Measurements from ENCODE around the gene VWA3A. TPM values are rescaled to one million over a fixed set of nuclear protein-coding genes. Genes with fewer than 3 reads are reported as not detected.

The VWA3A gene
- total RNA-seq, 2 experiments from 2014 or later = 0.18 TPM; not detected in 1

DNA sequence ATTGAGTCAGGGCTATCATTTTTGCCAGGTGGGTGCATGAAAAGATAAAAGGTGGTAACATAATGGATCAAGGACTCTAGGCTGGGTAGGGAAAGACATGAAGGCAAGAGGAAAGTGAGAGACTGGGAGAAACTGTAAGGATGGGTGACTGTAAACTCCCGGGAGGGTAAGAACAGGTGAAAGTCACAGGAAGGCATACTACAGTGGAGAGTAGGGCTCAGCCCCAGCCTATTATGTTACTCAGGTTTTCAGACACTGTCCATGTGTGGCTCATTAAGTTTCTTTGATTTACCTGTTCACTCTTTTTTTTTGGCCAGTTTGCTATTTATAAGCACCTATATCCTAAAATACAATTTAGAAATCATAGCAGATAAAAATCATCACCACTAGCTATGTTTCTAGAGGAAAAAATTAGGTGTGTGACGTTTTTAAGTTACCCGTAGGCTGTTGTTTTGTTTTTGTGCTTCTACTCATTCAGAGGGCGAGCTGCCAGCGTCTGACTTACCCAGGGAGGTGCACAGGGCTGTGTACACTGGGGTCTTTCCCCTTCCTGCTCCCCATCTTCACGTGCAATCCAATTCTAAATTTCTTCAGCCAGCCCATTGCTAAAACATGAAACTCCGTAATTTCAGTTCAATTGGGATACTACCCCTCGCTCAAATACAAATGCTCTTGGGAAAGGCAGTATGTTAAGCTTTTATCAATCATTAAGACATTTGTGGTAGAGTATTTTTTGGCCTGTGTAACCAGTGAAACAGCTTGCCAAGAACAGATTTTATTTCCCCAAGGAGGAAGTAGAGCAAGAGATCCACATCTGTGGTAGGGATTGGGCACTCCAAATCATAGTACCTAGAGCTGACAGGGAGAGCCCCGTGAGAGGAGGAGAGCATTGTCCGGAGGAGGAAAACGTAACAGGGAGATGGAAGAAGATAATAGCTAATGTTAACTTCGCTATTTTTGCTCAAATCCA lies 21.7 kb upstream of the VWA3A start:
- Mint-ChIP-seq H3K36me3 (ENCODE audit: low read depth) (peaks cover 11% of the 10 kb centered on the region), H3K27me3 (ENCODE audit: low read depth) (no peaks in the 10 kb centered on the region), H3K4me1 (ENCODE audit: low read depth) (no peaks in the 10 kb centered on the region), H3K27ac (no peak overlapping the region), H3K9me3 (ENCODE audit: insufficient read depth) (peaks cover 5% of the 10 kb centered on the region), H3K4me3 (no peak overlapping the region)
- CTCF ChIA-PET = interaction anchor here (1.1 to 1.8 kb wide), 5 partner anchors 9 to 118 kb away, joined by 3 to 6 read pairs (median 4); no protein-coding TSS in a partner anchor
- DNase-seq (no peak), ATAC-seq (no peak)
- POLR2A ChIA-PET = interaction anchor here (0.6 kb wide), 1 partner anchor 304 kb away, joined by 3 read pairs; no protein-coding TSS in a partner anchor

GRCh38 chr16:22071331-22071910 lies 20.9 kb upstream of the VWA3A start:
- CTCF ChIA-PET = interaction anchor here (0.6 to 1.8 kb wide), 11 partner anchors 10 to 118 kb away, joined by 3 to 8 read pairs (median 3); no protein-coding TSS in a partner anchor

DNA sequence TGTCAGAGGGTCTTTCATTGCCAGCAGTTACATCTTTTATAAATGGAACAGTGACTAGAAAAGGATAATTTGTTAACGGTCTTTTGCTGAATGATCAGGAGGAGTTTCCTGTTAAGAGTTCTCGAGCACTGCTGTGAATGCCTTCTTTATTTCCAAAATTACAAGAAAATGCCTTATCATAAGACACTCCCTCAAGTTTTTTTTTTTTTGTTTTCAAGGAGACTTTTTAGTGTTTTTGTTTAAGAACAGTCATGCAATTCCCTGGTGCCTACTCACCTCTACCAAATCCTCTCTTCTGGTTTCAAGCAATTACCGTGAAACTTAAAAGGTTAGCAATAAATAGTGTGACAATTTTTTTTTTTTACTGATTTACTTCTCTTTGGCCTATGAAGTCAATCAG lies 19.0 kb upstream of the VWA3A start:
- ChIA-PET POLR2A (no interaction called here), CTCF (interaction anchor here (1.1 to 1.4 kb wide), 2 partner anchors 9 to 73 kb away, joined by 3 to 4 read pairs; partner anchors contain the start of gene PDZD9)
- Mint-ChIP-seq H3K27me3 (ENCODE audit: low read depth) (no peaks in the 10 kb centered on the region), H3K9me3 (ENCODE audit: insufficient read depth) (no peaks in the 10 kb centered on the region), H3K4me3 (no peak overlapping the region), H3K27ac (no peak overlapping the region), H3K4me1 (ENCODE audit: low read depth) (no peaks in the 10 kb centered on the region), H3K36me3 (ENCODE audit: low read depth) (no peaks in the 10 kb centered on the region)
- DNase-seq (no peak), ATAC-seq (no peak)

More at GRCh38 chr16:22071331-22071910, 20.9 kb upstream of the VWA3A start:
- Mint-ChIP-seq H3K9me3 (ENCODE audit: insufficient read depth) (peaks cover 5% of the 10 kb centered on the region), H3K36me3 (ENCODE audit: low read depth) (peaks cover 7% of the 10 kb centered on the region), H3K4me1 (ENCODE audit: low read depth) (no peaks in the 10 kb centered on the region), H3K4me3 (no peak overlapping the region), H3K27ac (no peak overlapping the region), H3K27me3 (ENCODE audit: low read depth) (no peaks in the 10 kb centered on the region)
- ATAC-seq (no peak), DNase-seq (no peak)
- POLR2A ChIA-PET = interaction anchor here (0.6 kb wide), 1 partner anchor 304 kb away, joined by 3 read pairs; no protein-coding TSS in a partner anchor

GRCh38 chr16:22075043-22075757 lies 17.1 kb upstream of the VWA3A start:
- no peak overlapping the region for H3K27ac Mint-ChIP-seq
- CTCF ChIA-PET = interaction anchor here (0.8 to 5.7 kb wide), 4 partner anchors 9 to 76 kb away, joined by 3 to 246 read pairs (median 94); partner anchors contain the start of genes MOSMO and PDZD9
- H3K4me3 Mint-ChIP-seq = no peak overlapping the region
- POLR2A ChIA-PET = no interaction called here
- DNase-seq (no peak), ATAC-seq (no peak)
- no peaks in the 10 kb centered on the region for H3K36me3 Mint-ChIP-seq (ENCODE audit: low read depth)
- H3K9me3 Mint-ChIP-seq (ENCODE audit: insufficient read depth) = no peaks in the 10 kb centered on the region
- no peaks in the 10 kb centered on the region for H3K4me1 Mint-ChIP-seq (ENCODE audit: low read depth)
- no peaks in the 10 kb centered on the region for H3K27me3 Mint-ChIP-seq (ENCODE audit: low read depth)

DNA sequence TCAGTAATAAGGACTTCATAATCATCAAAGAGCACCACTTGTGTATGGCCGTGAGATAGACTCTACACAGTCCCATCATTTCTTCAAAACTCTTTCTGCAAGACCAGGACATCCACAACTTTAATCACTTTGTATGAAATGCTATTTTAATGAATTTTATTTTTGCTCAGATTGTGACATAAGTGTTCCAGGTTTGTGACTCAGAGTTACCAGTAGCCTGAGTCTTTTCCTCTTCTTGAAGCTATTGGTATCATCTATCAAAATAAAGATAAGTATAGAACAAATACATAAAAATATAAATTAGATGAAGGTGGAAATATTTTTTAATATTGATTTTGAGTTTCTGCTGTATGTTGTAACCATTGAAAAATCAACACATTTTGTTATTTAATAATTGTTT lies 16.6 kb upstream of the VWA3A start:
- Mint-ChIP-seq H3K27ac (no peak overlapping the region), H3K27me3 (ENCODE audit: low read depth) (no peaks in the 10 kb centered on the region), H3K36me3 (ENCODE audit: low read depth) (no peaks in the 10 kb centered on the region), H3K4me3 (no peak overlapping the region), H3K4me1 (ENCODE audit: low read depth) (no peaks in the 10 kb centered on the region), H3K9me3 (ENCODE audit: insufficient read depth) (no peaks in the 10 kb centered on the region)
- DNase-seq (no peak), ATAC-seq (no peak)
- POLR2A ChIA-PET = no interaction called here
- CTCF ChIA-PET = interaction anchor here (0.8 to 5.7 kb wide), 7 partner anchors 10 to 112 kb away, joined by 3 to 246 read pairs (median 49); partner anchors contain the start of genes MOSMO and PDZD9

GRCh38 chr16:22077700-22078313 lies 14.5 kb upstream of the VWA3A start:
- ATAC-seq = peak; percentile 64
- H3K27me3 Mint-ChIP-seq (ENCODE audit: low read depth) = no peaks in the 10 kb centered on the region
- H3K27ac Mint-ChIP-seq = no peak overlapping the region
- DNase-seq = peak; percentile 82
- no peaks in the 10 kb centered on the region for H3K36me3 Mint-ChIP-seq (ENCODE audit: low read depth)
- ChIA-PET POLR2A (interaction anchor here (0.8 to 2.5 kb wide), 3 partner anchors 68 to 111 kb away, joined by 3 to 13 read pairs (median 6); no protein-coding TSS in a partner anchor), CTCF (interaction anchor here (0.6 to 5.7 kb wide), 62 partner anchors 8 to 257 kb away, joined by 3 to 246 read pairs (median 6); partner anchors contain the start of genes MOSMO, PDZD9, UQCRC2 and VWA3A)
- H3K4me1 Mint-ChIP-seq (ENCODE audit: low read depth) = no peaks in the 10 kb centered on the region
- no peaks in the 10 kb centered on the region for H3K9me3 Mint-ChIP-seq (ENCODE audit: insufficient read depth)
- no peak overlapping the region for H3K4me3 Mint-ChIP-seq

DNA sequence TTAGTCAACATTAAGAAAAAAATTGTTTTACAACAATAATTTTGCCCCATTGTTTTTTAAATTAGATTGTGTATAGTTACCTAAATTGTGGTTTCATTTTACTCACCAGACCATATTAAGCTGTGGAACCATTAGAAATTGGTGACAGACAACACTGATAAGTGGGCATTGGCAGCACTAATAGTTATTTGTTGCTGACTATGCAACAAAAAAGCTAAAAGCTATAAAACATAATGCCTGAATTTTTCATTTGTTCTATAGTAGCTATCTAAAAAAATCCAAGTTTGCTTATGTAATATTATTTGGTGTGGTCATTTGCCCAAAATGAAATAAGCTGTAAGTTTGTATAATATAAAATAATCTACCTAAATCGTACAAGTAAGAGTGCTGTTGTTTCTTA lies 13.7 kb upstream of the VWA3A start:
- CTCF ChIA-PET = interaction anchor here (0.9 to 5.7 kb wide), 38 partner anchors 9 to 209 kb away, joined by 3 to 246 read pairs (median 10); partner anchors contain the start of genes MOSMO, PDZD9, UQCRC2 and VWA3A
- no peaks in the 10 kb centered on the region for H3K27me3 Mint-ChIP-seq (ENCODE audit: low read depth)
- ATAC-seq = no peak
- POLR2A ChIA-PET = interaction anchor here (2.5 kb wide), 1 partner anchor 110 kb away, joined by 13 read pairs; no protein-coding TSS in a partner anchor
- no peak overlapping the region for H3K4me3 Mint-ChIP-seq
- no peak overlapping the region for H3K27ac Mint-ChIP-seq
- no peak for DNase-seq
- no peaks in the 10 kb centered on the region for H3K36me3 Mint-ChIP-seq (ENCODE audit: low read depth)
- no peaks in the 10 kb centered on the region for H3K4me1 Mint-ChIP-seq (ENCODE audit: low read depth)
- no peaks in the 10 kb centered on the region for H3K9me3 Mint-ChIP-seq (ENCODE audit: insufficient read depth)

DNA sequence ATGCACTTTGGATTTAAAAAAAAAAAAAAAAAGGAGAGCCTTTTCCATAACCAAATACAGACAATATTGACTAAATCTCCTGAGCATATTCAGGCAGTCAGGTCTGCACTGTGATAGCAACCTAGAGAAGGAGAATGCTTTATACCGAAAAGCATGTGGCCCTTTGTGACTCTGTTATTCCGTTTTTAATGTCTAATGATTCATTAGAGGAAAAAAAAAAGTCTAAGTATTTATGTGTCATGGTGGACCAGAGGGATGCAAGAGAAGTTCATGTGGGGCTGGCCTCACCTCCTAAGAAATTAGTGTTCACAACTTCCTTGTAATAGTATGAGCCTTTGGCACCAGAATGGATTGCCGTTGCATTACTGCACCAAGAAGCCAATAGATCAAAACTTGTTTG lies 11.3 kb upstream of the VWA3A start:
- ATAC-seq = no peak
- Mint-ChIP-seq H3K4me1 (ENCODE audit: low read depth) (no peaks in the 10 kb centered on the region), H3K27ac (no peak overlapping the region), H3K27me3 (ENCODE audit: low read depth) (no peaks in the 10 kb centered on the region), H3K9me3 (ENCODE audit: insufficient read depth) (no peaks in the 10 kb centered on the region), H3K36me3 (ENCODE audit: low read depth) (peaks cover 2% of the 10 kb centered on the region), H3K4me3 (no peak overlapping the region)
- POLR2A ChIA-PET = no interaction called here
- no peak for DNase-seq
- CTCF ChIA-PET = interaction anchor here (1.8 to 2.5 kb wide), 2 partner anchors 79 to 82 kb away, joined by 5 to 12 read pairs; no protein-coding TSS in a partner anchor

DNA sequence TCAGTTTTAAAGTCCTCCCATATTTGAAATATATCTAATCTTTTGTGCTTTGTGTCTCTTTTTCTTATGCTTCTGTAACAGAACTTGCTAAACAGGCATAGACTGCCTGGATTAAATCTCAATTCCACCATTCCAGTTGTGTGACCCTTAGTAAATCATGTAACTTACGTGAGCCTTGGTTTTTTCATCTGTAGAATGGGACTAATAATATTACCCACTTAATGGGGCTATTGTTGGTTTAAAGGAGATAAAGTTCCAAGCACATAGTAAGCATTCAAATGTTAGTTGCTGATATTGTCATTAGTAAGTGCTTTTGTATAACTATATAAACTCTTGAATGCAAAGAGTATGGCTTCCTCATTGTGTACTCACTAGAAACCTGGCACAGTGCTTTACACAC lies 5.9 kb upstream of the VWA3A start:
- ATAC-seq (no peak), DNase-seq (no peak)
- H3K27me3 Mint-ChIP-seq (ENCODE audit: low read depth) = no peaks in the 10 kb centered on the region
- CTCF ChIA-PET = interaction anchor here (1.8 kb wide), 1 partner anchor 9 kb away, joined by 4 read pairs; no protein-coding TSS in a partner anchor
- H3K36me3 Mint-ChIP-seq (ENCODE audit: low read depth) = peaks cover 5% of the 10 kb centered on the region
- no peak overlapping the region for H3K27ac Mint-ChIP-seq
- H3K4me1 Mint-ChIP-seq (ENCODE audit: low read depth) = no peaks in the 10 kb centered on the region
- POLR2A ChIA-PET = no interaction called here
- H3K9me3 Mint-ChIP-seq (ENCODE audit: insufficient read depth) = no peaks in the 10 kb centered on the region
- no peak overlapping the region for H3K4me3 Mint-ChIP-seq

DNA sequence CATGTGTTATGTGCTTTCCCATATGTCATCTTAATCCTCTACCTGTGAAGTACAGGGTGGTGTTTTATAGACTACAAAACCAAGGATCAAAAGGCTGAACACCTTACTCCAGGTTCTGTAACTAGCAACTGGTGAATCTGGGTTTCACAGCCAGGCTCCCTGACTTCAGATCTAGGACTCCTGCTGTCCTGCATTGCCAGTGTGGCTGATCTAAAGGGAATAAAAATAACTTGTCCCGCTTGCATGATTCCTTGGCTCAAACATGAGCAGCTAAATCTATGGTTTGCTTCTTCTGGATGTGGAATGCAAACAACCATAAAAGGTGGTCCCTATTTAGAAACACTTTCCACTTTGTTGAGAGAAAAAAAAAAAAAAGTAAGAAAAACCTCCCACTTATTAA lies 3.7 kb upstream of the VWA3A start:
- H3K9me3 Mint-ChIP-seq (ENCODE audit: insufficient read depth) = no peaks in the 10 kb centered on the region
- H3K4me1 Mint-ChIP-seq (ENCODE audit: low read depth) = no peaks in the 10 kb centered on the region
- no peak overlapping the region for H3K27ac Mint-ChIP-seq
- ATAC-seq (no peak), DNase-seq (no peak)
- peaks cover 5% of the 10 kb centered on the region for H3K36me3 Mint-ChIP-seq (ENCODE audit: low read depth)
- CTCF ChIA-PET = interaction anchor here (1.4 to 7.0 kb wide), 2 partner anchors 10 to 11 kb away, joined by 5 to 67 read pairs; no protein-coding TSS in a partner anchor
- POLR2A ChIA-PET = no interaction called here
- peaks cover 4% of the 10 kb centered on the region for H3K27me3 Mint-ChIP-seq (ENCODE audit: low read depth)
- H3K4me3 Mint-ChIP-seq = no peak overlapping the region
